ENCODE results near the gene KCNN2. TPM values are rescaled to one million over a fixed set of nuclear protein-coding genes. Genes with fewer than 3 reads are reported as not detected.

KCNN2 gene
- total and polyA plus RNA-seq, 4 donors: 0.09 to 4.6 (median 3.0) TPM

DNA sequence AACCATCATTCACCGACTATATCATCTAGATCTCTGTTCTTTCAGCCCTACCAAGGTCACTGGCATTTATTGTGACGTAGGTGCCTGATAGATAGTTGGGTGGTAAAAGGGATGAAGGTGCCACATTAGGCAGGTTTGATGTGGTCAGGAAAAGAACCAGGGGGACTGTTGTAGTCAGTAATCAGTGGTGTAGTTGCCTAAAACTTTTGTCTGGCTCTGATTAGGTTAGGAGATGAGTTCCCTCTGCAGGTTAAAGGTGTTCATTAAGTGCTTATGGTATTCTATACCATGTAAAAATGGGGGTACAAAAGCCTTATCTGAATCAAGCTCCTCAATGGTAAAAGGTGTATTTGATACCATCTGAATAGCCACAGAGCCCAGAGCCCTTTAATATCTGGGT is 55.6 kb downstream of the KCNN2 start:
- Histone ChIP-seq H3K9ac (ENCODE audit: low read depth in 1 of 2, low read length in 2 of 2) (no peak overlapping the region), H3K27ac (ENCODE audit: low read depth in 1 of 2, low read length in 2 of 2) (no peak overlapping the region), H3K4me3 (ENCODE audit: low read depth in 1 of 3, low read length in 3 of 3) (no peak overlapping the region), H3K27me3 (ENCODE audit: control insufficient read depth in 4 of 4, insufficient read depth in 4 of 4, low read length in 3 of 4) (no peaks in the 10 kb centered on the region), H3K4me1 (ENCODE audit: control insufficient read depth in 4 of 4, insufficient read depth in 4 of 4, low read length in 3 of 4) (peaks cover 4 to 59% (median 37%) of the 10 kb centered on the region in 4 donors), H3K9me3 (ENCODE audit: control insufficient read depth in 4 of 4, low read length in 3 of 4) (no peaks in the 10 kb centered on the region), H3K36me3 (ENCODE audit: control insufficient read depth in 4 of 4, insufficient read depth in 3 of 4, low read depth in 1 of 4, low read length in 3 of 4) (no peaks in the 10 kb centered on the region)
- TF ChIP-seq HNF4A (conservative IDR thresholded peaks at IDR 0.05) (no peak), RAD21 (IDR thresholded peaks at IDR 0.05) (peak in 1 of 2 donors; percentile 32), GABPA (IDR thresholded peaks at IDR 0.05 in 1 of 2, conservative IDR thresholded peaks at IDR 0.05 in 1 of 2) (no peak), YY1 (IDR thresholded peaks at IDR 0.05) (no peak)
- TF ChIP-seq, protein P1, sequence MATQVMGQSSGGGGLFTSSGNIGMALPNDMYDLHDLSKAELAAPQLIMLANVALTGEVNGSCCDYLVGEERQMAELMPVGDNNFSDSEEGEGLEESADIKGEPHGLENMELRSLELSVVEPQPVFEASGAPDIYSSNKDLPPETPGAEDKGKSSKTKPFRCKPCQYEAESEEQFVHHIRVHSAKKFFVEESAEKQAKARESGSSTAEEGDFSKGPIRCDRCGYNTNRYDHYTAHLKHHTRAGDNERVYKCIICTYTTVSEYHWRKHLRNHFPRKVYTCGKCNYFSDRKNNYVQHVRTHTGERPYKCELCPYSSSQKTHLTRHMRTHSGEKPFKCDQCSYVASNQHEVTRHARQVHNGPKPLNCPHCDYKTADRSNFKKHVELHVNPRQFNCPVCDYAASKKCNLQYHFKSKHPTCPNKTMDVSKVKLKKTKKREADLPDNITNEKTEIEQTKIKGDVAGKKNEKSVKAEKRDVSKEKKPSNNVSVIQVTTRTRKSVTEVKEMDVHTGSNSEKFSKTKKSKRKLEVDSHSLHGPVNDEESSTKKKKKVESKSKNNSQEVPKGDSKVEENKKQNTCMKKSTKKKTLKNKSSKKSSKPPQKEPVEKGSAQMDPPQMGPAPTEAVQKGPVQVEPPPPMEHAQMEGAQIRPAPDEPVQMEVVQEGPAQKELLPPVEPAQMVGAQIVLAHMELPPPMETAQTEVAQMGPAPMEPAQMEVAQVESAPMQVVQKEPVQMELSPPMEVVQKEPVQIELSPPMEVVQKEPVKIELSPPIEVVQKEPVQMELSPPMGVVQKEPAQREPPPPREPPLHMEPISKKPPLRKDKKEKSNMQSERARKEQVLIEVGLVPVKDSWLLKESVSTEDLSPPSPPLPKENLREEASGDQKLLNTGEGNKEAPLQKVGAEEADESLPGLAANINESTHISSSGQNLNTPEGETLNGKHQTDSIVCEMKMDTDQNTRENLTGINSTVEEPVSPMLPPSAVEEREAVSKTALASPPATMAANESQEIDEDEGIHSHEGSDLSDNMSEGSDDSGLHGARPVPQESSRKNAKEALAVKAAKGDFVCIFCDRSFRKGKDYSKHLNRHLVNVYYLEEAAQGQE (IDR thresholded peaks at IDR 0.05): no peak
- TF ChIP-seq, protein P2, sequence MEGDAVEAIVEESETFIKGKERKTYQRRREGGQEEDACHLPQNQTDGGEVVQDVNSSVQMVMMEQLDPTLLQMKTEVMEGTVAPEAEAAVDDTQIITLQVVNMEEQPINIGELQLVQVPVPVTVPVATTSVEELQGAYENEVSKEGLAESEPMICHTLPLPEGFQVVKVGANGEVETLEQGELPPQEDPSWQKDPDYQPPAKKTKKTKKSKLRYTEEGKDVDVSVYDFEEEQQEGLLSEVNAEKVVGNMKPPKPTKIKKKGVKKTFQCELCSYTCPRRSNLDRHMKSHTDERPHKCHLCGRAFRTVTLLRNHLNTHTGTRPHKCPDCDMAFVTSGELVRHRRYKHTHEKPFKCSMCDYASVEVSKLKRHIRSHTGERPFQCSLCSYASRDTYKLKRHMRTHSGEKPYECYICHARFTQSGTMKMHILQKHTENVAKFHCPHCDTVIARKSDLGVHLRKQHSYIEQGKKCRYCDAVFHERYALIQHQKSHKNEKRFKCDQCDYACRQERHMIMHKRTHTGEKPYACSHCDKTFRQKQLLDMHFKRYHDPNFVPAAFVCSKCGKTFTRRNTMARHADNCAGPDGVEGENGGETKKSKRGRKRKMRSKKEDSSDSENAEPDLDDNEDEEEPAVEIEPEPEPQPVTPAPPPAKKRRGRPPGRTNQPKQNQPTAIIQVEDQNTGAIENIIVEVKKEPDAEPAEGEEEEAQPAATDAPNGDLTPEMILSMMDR (IDR thresholded peaks at IDR 0.05; ENCODE audit: low read depth, low read length, missing input control): no peak
- DNase-seq (ENCODE audit: low spot score): no peak
- 38% methylated on average over 2 of the region's 2 CpGs for WGBS

DNA sequence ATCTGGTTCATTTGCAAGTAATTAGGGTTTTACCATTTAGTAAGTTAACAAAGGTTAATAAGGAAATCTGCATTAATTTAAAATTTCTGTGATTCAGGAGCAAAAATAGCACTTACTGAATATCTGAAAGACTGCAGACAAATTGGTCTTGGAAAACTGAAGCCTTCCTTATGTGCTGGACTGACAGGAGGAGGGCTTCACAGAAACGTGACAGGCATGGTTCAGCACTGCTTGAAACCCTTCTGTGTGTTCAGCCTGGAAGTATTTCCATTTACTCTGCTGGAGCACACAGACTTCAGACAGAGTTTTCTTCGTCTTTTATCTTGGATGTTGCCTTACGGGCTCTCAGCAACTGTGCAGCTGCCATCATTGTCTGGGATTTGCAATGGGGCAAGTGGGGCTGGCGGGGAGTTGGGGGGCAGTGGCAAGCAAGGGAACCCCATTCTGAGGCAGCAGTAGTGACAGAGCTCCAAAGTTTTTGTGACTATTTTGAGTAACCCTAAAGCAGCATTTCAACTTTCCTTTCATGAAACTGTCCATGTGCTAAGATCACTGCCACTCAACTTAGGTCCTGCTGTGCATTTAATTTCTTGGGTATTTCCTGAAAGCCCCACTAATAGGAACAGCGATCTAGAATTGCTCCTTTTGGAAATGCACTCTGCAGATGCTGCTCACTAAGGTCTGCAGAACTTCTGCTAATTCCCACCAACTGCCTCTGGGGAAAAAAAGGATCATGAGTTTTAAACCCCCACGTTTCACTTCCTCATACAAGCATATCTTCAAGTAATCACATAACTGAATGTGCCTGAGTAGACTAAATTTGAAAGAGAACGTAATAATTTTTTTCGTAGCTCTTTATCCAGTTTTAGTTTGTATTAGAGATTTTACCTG is 56.6 kb downstream of the KCNN2 start:
- H3K27ac ChIP-seq (ENCODE audit: low read depth in 1 of 2, low read length in 2 of 2): no peak overlapping the region

More for the DNA sequence above, 56.6 kb downstream of the KCNN2 start:
- Histone ChIP-seq H3K4me1 (ENCODE audit: control insufficient read depth in 4 of 4, insufficient read depth in 4 of 4, low read length in 3 of 4) (peaks cover 4 to 58% (median 36%) of the 10 kb centered on the region in 4 donors), H3K36me3 (ENCODE audit: control insufficient read depth in 4 of 4, insufficient read depth in 3 of 4, low read depth in 1 of 4, low read length in 3 of 4) (no peaks in the 10 kb centered on the region), H3K9me3 (ENCODE audit: control insufficient read depth in 4 of 4, low read length in 3 of 4) (no peaks in the 10 kb centered on the region), H3K9ac (ENCODE audit: low read depth in 1 of 2, low read length in 2 of 2) (no peak overlapping the region), H3K4me3 (ENCODE audit: low read depth in 1 of 3, low read length in 3 of 3) (no peak overlapping the region), H3K27me3 (ENCODE audit: control insufficient read depth in 4 of 4, insufficient read depth in 4 of 4, low read length in 3 of 4) (no peaks in the 10 kb centered on the region)
- no peak for TF ChIP-seq EGR1 (IDR thresholded peaks at IDR 0.05; ENCODE audit: low read depth in 2 of 2)
- no peak for TF ChIP-seq RXRA (IDR thresholded peaks at IDR 0.05)
- TF ChIP-seq FOXA2 (IDR thresholded peaks at IDR 0.05): no peak
- no peak for TF ChIP-seq HNF4G (IDR thresholded peaks at IDR 0.05)
- TF ChIP-seq, protein P2 (IDR thresholded peaks at IDR 0.05; ENCODE audit: low read depth, low read length, missing input control): no peak
- no peak for TF ChIP-seq GABPA (IDR thresholded peaks at IDR 0.05 in 1 of 2, conservative IDR thresholded peaks at IDR 0.05 in 1 of 2)
- TF ChIP-seq HNF4A (conservative IDR thresholded peaks at IDR 0.05): no peak
- no peak for TF ChIP-seq NR2F2 (IDR thresholded peaks at IDR 0.05)
- TF ChIP-seq, protein P3, sequence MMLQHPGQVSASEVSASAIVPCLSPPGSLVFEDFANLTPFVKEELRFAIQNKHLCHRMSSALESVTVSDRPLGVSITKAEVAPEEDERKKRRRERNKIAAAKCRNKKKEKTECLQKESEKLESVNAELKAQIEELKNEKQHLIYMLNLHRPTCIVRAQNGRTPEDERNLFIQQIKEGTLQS (IDR thresholded peaks at IDR 0.05): no peak
- TF ChIP-seq, protein P4, sequence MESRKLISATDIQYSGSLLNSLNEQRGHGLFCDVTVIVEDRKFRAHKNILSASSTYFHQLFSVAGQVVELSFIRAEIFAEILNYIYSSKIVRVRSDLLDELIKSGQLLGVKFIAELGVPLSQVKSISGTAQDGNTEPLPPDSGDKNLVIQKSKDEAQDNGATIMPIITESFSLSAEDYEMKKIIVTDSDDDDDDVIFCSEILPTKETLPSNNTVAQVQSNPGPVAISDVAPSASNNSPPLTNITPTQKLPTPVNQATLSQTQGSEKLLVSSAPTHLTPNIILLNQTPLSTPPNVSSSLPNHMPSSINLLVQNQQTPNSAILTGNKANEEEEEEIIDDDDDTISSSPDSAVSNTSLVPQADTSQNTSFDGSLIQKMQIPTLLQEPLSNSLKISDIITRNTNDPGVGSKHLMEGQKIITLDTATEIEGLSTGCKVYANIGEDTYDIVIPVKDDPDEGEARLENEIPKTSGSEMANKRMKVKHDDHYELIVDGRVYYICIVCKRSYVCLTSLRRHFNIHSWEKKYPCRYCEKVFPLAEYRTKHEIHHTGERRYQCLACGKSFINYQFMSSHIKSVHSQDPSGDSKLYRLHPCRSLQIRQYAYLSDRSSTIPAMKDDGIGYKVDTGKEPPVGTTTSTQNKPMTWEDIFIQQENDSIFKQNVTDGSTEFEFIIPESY (IDR thresholded peaks at IDR 0.05): no peak
- no peak for TF ChIP-seq SP1 (IDR thresholded peaks at IDR 0.05)
- no peak for TF ChIP-seq JUND (IDR thresholded peaks at IDR 0.05)
- TF ChIP-seq TAF1 (conservative IDR thresholded peaks at IDR 0.05): no peak
- TF ChIP-seq RAD21 (IDR thresholded peaks at IDR 0.05): no peak
- no peak for TF ChIP-seq YY1 (IDR thresholded peaks at IDR 0.05)
- 74% methylated on average over 8 of the region's 8 CpGs for WGBS
- DNase-seq (ENCODE audit: low spot score): no peak
